ENCODE data around the gene PRIM1. TPM values are rescaled to one million over a fixed set of nuclear protein-coding genes. Genes with fewer than 3 reads are reported as not detected.

The PRIM1 gene
- total RNA-seq, 1 donor from 2014 or later: 9.1 TPM

Other genes with a start within 250 kb of the PRIM1 start
- gene RBMS2, start 230.5 kb downstream of the PRIM1 start, total RNA-seq (ENCODE audit: insufficient read depth, low replicate concordance): 14.2 TPM
- gene BAZ2A, start 122.0 kb downstream of the PRIM1 start, total RNA-seq (ENCODE audit: insufficient read depth, low replicate concordance): 19.0 TPM
- gene ATP5F1B, start 106.3 kb downstream of the PRIM1 start, total RNA-seq (ENCODE audit: insufficient read depth, low replicate concordance): 154 TPM
- 72.5 TPM for gene PTGES3, start 64.0 kb downstream of the PRIM1 start, total RNA-seq (ENCODE audit: insufficient read depth, low replicate concordance)
- gene NACA, start 27.0 kb downstream of the PRIM1 start, total RNA-seq (ENCODE audit: insufficient read depth, low replicate concordance): 1,201 TPM
- 143 TPM for gene HSD17B6, start 11.0 kb upstream of the PRIM1 start, total RNA-seq (ENCODE audit: insufficient read depth, low replicate concordance)
- gene SDR9C7, start 182.1 kb upstream of the PRIM1 start, total RNA-seq (ENCODE audit: insufficient read depth, low replicate concordance): not detected
- gene RDH16, start 205.3 kb upstream of the PRIM1 start, total RNA-seq (ENCODE audit: insufficient read depth, low replicate concordance): 0.96 TPM